ENCODE results near the gene AKAP1. TPM values are rescaled to one million over a fixed set of nuclear protein-coding genes. Genes with fewer than 3 reads are reported as not detected.

The AKAP1 gene
- total and polyA plus RNA-seq, 2 of the 8 experiments (the other 6 are each of a cell fraction or from before 2014, with no cell fraction given): 120 to 156 TPM

- Histone ChIP-seq H4K91ac (replicated peaks; ENCODE audit: insufficient read length, low read length) (no peak overlapping the region), H3K79me2 (ENCODE audit: control insufficient read depth in 1 of 2, insufficient read depth in 2 of 2, low read length in 2 of 2) (no peaks in the 10 kb centered on the region), H3K4me2 (ENCODE audit: insufficient read depth in 1 of 2, low read depth in 2 of 2, low read length in 2 of 2) (no peak overlapping the region), H3K4me3 (ENCODE audit: extremely low read depth in 1 of 4, insufficient read depth in 2 of 4, low read depth in 3 of 4, low read length in 4 of 4) (no peak overlapping the region), H3K4ac (replicated peaks; ENCODE audit: insufficient read length, low read depth, low read length) (no peak overlapping the region), H3K23ac (ENCODE audit: insufficient read length) (no peak overlapping the region), H2BK15ac (ENCODE audit: low read length) (no peak overlapping the region), H3K79me1 (ENCODE audit: low read depth, low read length) (no peaks in the 10 kb centered on the region), H3K27ac (ENCODE audit: low read depth, low read length) (no peak overlapping the region), H4K8ac (ENCODE audit: extremely low read depth, insufficient read depth, low read length) (no peak overlapping the region), H2BK5ac (ENCODE audit: low read depth, low read length) (no peak overlapping the region), H2AK5ac (ENCODE audit: low read depth, low read length) (no peak overlapping the region), H2BK20ac (ENCODE audit: low read length) (no peak overlapping the region), H3K18ac (ENCODE audit: extremely low read depth, low read length) (no peak overlapping the region), H2AFZ (ENCODE audit: low read length) (no peak overlapping the region), H3K4me1 (replicated peaks in 1 of 4; ENCODE audit: control insufficient read depth in 3 of 4, insufficient read depth in 4 of 4, low read length in 3 of 4) (0 out of 7 replicates have a peak, but pooled peaks cover 0 to 3% (median 0%) of the 10 kb centered on the region in 4 experiments), H4K20me1 (replicated peaks in 1 of 2; ENCODE audit: control insufficient read depth in 1 of 2, insufficient read depth in 2 of 2, low read length in 2 of 2) (no peaks in the 10 kb centered on the region), H3K36me3 (ENCODE audit: control insufficient read depth in 2 of 4, insufficient read depth in 4 of 4, low read length in 3 of 4) (no peaks in the 10 kb centered on the region), H2BK120ac (replicated peaks; ENCODE audit: low read depth, low read length) (no peak overlapping the region), H3K23me2 (ENCODE audit: low read depth, low read length) (no peaks in the 10 kb centered on the region), H3K27me3 (replicated peaks in 1 of 4; ENCODE audit: control insufficient read depth in 3 of 4, extremely low read depth in 1 of 4, insufficient read depth in 3 of 4, low read length in 3 of 4) (no peaks in the 10 kb centered on the region), H3K14ac (ENCODE audit: insufficient read length) (no peak overlapping the region), H3K9ac (replicated peaks in 1 of 4; ENCODE audit: extremely low read depth in 1 of 4, low read depth in 3 of 4, low read length in 3 of 4) (no peak overlapping the region), H4K5ac (ENCODE audit: insufficient read length, low read depth, low read length) (no peak overlapping the region), H3K9me3 (ENCODE audit: insufficient read depth in 2 of 2, low read depth in 1 of 2, low read length in 1 of 2) (no peaks in the 10 kb centered on the region), H2BK12ac (ENCODE audit: low read depth, low read length) (no peak overlapping the region), H3K56ac (replicated peaks; ENCODE audit: insufficient read length, low read depth, low read length) (no peak overlapping the region)
- DNase-seq (ENCODE audit: low read depth in 1 of 2, low spot score in 2 of 2) (no peak), FAIRE-seq (no peak)
- POLR2A ChIA-PET (ENCODE audit: partially characterized antibody): no interaction called here
- CTCF ChIA-PET (ENCODE audit: partially characterized antibody): interaction anchor here (1.3 kb wide), 1 partner anchor 51 kb away, joined by 3 read pairs; no protein-coding TSS in a partner anchor
- TF ChIP-seq POLR2A (IDR thresholded peaks at IDR 0.05; ENCODE audit: control extremely low read depth in 1 of 2, low read depth in 2 of 2, low read length in 2 of 2) (no peak), TCF12 (IDR thresholded peaks at IDR 0.05; ENCODE audit: low read depth, low read length) (no peak), EGR1 (IDR thresholded peaks at IDR 0.05; ENCODE audit: borderline replicate concordance, low read depth, low read length) (no peak), MAX (IDR thresholded peaks at IDR 0.05) (no peak), TAF1 (IDR thresholded peaks at IDR 0.05; ENCODE audit: low read depth, low read length) (no peak), ATF2 (IDR thresholded peaks at IDR 0.05; ENCODE audit: low read length) (no peak), SP1 (IDR thresholded peaks at IDR 0.05; ENCODE audit: low read depth, low read length) (no peak)
- 81% methylated on average over 1 of the region's 1 CpG; no CpG with 5 or more reads in 1 of the 2 experiments for WGBS, 2 experiments (ENCODE audit: extremely low coverage in 1 of 2, insufficient coverage in 1 of 2, insufficient read length in 1 of 2, insufficient replicate concordance in 2 of 2, low coverage in 1 of 2, low lambda C conversion rate in 2 of 2, missing lambda C conversion rate in 1 of 2)
These were observed 73.7 kb downstream of the AKAP1 start for GRCh38 chr17:57158795-57159194.

Data from H1 (cell line).